ENCODE data around the gene WDFY3.

The WDFY3 gene

GRCh38 chr4:84866295-84866694 is 100.2 kb downstream of the WDFY3 start:
- H3K9me3 ChIP-seq (ENCODE audit: severe bottlenecking) = no peaks in the 10 kb centered on the region

DNA sequence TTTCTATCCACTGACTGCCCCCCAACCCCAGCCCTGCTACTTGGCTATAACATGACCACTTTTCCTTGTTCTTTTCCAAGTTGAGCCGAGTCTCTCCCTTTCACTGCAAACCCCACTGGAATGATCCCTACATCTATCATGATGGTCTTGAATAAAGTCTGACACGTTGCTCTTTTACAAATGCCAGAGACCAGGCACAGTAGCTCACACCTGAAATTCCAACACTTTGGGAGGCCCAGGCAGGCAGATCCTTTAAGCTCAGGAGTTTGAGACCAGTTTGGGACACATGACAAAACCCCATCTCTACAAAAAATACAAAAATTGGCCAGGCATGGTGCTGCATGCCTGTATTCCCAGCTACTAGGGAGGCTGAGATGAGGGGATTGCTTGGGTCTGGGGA is 100.9 kb downstream of the WDFY3 start:
- ATAC-seq (ENCODE audit: low read depth) = no peak
- no peak for TF ChIP-seq CTCF (IDR thresholded peaks at IDR 0.05; ENCODE audit: poor library complexity, severe bottlenecking)
- no peak overlapping the region for H3K4me3 ChIP-seq (ENCODE audit: severe bottlenecking)

More at GRCh38 chr4:84866295-84866694, 100.2 kb downstream of the WDFY3 start:
- ATAC-seq (ENCODE audit: low read depth) = no peak
- Histone ChIP-seq H3K27me3 (ENCODE audit: insufficient read depth, poor library complexity, severe bottlenecking) (no peaks in the 10 kb centered on the region), H3K4me1 (ENCODE audit: insufficient read depth, poor library complexity, severe bottlenecking) (peaks cover 16% of the 10 kb centered on the region), H3K36me3 (ENCODE audit: low read depth) (peaks cover 4% of the 10 kb centered on the region; the same call in 1 of the 2 replicates), H3K27ac (ENCODE audit: poor library complexity, severe bottlenecking) (no peak overlapping the region), H3K4me3 (ENCODE audit: severe bottlenecking) (no peak overlapping the region)
- no peak for DNase-seq (ENCODE audit: low spot score)
- TF ChIP-seq CTCF (IDR thresholded peaks at IDR 0.05; ENCODE audit: poor library complexity, severe bottlenecking) = no peak

DNA sequence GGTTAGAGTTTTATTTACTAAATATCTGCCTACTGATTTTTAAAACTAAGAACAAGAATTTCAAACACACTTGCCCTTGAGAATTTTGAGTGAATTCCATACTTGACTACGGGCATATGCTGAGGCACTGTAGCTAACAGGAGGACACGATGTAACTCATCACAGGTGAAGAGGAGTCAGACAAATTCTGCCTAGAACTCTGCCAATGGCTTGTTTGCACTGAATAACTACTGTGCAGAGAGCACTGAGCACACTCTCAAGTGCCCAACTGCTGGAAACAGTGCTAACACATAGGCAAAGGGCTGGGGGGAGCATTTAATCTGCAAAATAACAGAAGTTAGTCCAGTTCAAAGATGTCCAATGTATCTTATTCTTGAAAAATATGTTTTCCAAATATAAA is 104.4 kb downstream of the WDFY3 start:
- no peak overlapping the region for H3K4me3 ChIP-seq (ENCODE audit: severe bottlenecking)
- no peaks in the 10 kb centered on the region for H3K27me3 ChIP-seq (ENCODE audit: insufficient read depth, poor library complexity, severe bottlenecking)
- no peak for ATAC-seq (ENCODE audit: low read depth)
- no peak for TF ChIP-seq CTCF (IDR thresholded peaks at IDR 0.05; ENCODE audit: poor library complexity, severe bottlenecking)
- H3K9me3 ChIP-seq (ENCODE audit: severe bottlenecking) = no peaks in the 10 kb centered on the region
- H3K36me3 ChIP-seq (ENCODE audit: low read depth) = peaks cover 30% of the 10 kb centered on the region
- H3K4me1 ChIP-seq (ENCODE audit: insufficient read depth, poor library complexity, severe bottlenecking) = no peaks in the 10 kb centered on the region
- H3K27ac ChIP-seq (ENCODE audit: poor library complexity, severe bottlenecking) = no peak overlapping the region
- no peak for DNase-seq (ENCODE audit: low spot score)

More for the DNA sequence above, 100.9 kb downstream of the WDFY3 start:
- DNase-seq (ENCODE audit: low spot score) = no peak
- Histone ChIP-seq H3K4me1 (ENCODE audit: insufficient read depth, poor library complexity, severe bottlenecking) (peaks cover 9% of the 10 kb centered on the region), H3K9me3 (ENCODE audit: severe bottlenecking) (no peaks in the 10 kb centered on the region), H3K27me3 (ENCODE audit: insufficient read depth, poor library complexity, severe bottlenecking) (no peaks in the 10 kb centered on the region), H3K36me3 (ENCODE audit: low read depth) (peaks cover 4% of the 10 kb centered on the region; the same call in 1 of the 2 replicates), H3K27ac (ENCODE audit: poor library complexity, severe bottlenecking) (no peak overlapping the region)

GRCh38 chr4:84857296-84857695 is 109.2 kb downstream of the WDFY3 start:
- Histone ChIP-seq H3K4me1 (ENCODE audit: insufficient read depth, poor library complexity, severe bottlenecking) (peaks cover 2% of the 10 kb centered on the region), H3K4me3 (ENCODE audit: severe bottlenecking) (no peak overlapping the region), H3K27me3 (ENCODE audit: insufficient read depth, poor library complexity, severe bottlenecking) (no peaks in the 10 kb centered on the region), H3K27ac (ENCODE audit: poor library complexity, severe bottlenecking) (no peak overlapping the region), H3K9me3 (ENCODE audit: severe bottlenecking) (no peaks in the 10 kb centered on the region), H3K36me3 (ENCODE audit: low read depth) (peaks cover 37% of the 10 kb centered on the region)
- no peak for DNase-seq (ENCODE audit: low spot score)
- ATAC-seq (ENCODE audit: low read depth) = no peak
- TF ChIP-seq CTCF (IDR thresholded peaks at IDR 0.05; ENCODE audit: poor library complexity, severe bottlenecking) = no peak

GRCh38 chr4:84856468-84857049 is 109.9 kb downstream of the WDFY3 start:
- Histone ChIP-seq H3K4me3 (ENCODE audit: severe bottlenecking) (no peak overlapping the region), H3K36me3 (ENCODE audit: low read depth) (peaks cover 37% of the 10 kb centered on the region), H3K4me1 (ENCODE audit: insufficient read depth, poor library complexity, severe bottlenecking) (peaks cover 6% of the 10 kb centered on the region), H3K9me3 (ENCODE audit: severe bottlenecking) (no peaks in the 10 kb centered on the region), H3K27ac (ENCODE audit: poor library complexity, severe bottlenecking) (no peak overlapping the region), H3K27me3 (ENCODE audit: insufficient read depth, poor library complexity, severe bottlenecking) (no peaks in the 10 kb centered on the region)
- ATAC-seq (ENCODE audit: low read depth) = no peak
- TF ChIP-seq CTCF (IDR thresholded peaks at IDR 0.05; ENCODE audit: poor library complexity, severe bottlenecking) = no peak
- no peak for DNase-seq (ENCODE audit: low spot score)
